Measurements from ENCODE around the gene DNASE1L3.

- TF ChIP-seq ZNF274 (IDR thresholded peaks at IDR 0.05; ENCODE audit: low read depth, low read length) (no peak), YY1 (IDR thresholded peaks at IDR 0.05; ENCODE audit: insufficient read depth, insufficient read length) (no peak), SUZ12 (IDR thresholded peaks at IDR 0.05; ENCODE audit: extremely low read depth, insufficient read depth, insufficient read length) (no peak)
These were observed 21.8 kb downstream of the DNASE1L3 start for GRCh38 chr3:58188921-58189451.
